Measurements from ENCODE around the gene HRC.
"Not testable (repeated sequence)": the region's sequence is repeated elsewhere in the genome, so short reads cannot be mapped to it uniquely, and the experiment has no call there.

HRC gene

DNA sequence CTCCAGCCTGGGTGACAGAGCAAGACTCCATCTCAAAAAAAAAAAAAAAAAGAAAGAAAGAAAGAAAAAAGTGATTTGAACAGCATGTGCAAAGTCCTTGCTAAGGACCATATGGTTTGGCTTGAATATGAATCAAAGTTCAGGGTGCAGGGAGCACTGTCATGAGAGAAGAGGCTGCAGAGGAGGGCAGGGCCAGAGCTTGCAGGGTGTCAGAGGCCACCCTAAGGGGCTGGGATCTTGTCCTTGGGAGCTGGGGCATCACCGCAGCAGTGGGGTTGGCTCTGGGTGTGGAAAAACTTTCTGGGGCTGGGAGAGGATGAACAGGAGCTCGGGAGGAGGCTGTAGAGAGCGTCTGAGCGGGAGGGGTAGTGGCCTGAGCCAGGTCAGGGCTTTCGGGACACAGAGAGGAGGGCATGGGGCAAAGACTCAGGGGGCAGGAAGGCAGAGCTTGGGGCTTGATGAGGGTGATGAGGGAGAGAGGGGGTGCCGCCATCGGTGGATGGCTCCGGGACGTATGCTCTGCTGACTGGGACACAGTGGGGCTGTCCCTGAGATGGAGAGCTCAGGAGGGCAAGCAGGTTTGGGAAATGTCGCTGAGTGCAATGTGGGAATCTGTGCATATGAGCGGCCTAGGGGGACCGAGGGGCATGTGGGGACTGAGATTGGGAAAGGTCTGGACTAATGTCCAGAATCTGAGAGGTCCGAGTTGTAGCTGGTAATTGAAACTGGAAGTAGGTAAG is 5.4 kb upstream of the HRC start:
- DNase-seq (ENCODE audit: low spot score), result no peak

DNA sequence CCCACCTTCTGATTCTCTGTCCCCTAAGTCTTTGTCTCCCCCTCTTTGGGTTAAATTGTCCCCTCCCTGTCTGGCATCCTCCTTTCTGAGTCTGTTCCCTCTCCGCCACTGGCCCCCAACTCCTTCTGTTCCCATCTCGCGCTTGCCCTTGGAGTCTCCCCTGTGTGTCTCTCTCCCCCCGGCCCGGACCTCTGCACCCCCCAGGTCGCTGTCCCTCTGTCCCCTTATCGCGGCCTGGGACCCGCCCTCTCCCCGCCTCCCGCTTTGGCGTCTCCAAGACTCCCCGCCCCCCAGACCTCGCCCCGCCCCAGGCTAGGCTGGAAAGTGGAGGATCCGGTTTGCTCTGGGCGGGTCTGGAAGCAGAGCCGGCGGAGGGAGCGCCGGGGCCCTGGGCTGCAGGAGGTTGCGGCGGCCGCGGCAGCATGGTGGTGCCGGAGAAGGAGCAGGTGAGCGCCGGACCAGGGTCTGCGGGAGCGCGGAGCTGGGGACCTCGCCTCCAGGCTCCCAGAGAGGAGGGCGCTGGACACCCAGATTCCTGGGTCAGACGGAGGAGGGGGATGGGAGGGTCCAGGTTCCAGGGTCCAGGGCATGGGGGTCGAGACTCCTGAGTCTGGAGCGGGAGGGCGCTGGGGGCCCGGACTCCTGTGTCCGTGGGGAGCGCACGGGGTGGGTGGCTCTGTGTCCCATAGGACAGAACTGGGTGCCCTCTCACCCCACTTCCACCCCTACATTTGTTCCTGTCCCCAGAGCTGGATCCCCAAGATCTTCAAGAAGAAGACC is 2.4 kb upstream of the HRC start, which contains the start of gene TRPM4:
Gene TRPM4 (plus strand): TSS at position 348 of the 780 bp plus-strand sequence. CDS start 75 bp downstream, at position 423.
- peak; percentile 94 for DNase-seq (ENCODE audit: low spot score)

DNA sequence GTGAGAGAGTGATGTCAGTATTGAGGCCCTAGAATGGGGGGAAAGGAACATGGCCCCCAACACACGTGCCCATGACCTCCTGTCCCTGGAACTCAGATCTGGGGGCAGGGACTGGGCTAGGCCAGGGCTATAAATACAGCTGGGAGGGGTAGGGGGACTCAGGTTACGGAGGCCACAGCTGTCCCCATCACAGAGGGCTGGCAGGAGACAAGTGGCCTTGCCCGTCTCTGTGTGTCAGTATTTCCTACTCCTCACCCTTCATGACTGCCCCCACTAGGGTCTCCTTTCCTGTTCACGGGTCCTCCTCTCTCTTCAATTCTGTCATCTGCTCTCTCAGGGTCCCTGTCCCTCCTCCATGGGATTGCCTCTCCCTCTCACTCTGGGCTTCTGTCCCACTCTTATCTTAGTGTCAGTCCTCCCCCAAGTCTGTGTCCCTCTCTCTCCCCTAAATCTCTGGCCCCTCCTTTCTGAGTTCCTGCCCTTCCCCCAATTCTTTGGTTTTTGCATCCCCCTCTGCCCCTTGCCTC is 687 bp upstream of the HRC start:
- DNase-seq (ENCODE audit: low spot score), result no peak

DNA sequence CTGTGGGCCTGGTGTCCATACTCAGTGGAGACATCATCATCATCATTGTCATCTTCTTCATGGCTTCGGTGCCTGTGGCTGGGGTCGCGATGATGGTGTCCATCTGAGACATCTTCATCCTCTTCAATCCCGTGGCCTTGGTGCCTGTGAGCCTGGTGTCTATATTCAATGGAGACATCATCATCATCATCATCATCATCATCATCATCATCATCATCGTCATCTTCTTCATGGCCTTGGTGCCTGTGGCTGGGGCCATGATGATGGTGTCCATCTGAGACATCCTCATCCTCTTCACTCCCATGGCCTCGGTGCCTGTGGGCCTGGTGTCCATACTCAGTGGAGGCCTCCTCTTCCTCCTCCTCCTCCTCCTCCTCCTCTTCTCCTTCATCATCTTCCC is 917 bp downstream of the HRC start:
- DNase-seq (ENCODE audit: low spot score), result no peak

DNA sequence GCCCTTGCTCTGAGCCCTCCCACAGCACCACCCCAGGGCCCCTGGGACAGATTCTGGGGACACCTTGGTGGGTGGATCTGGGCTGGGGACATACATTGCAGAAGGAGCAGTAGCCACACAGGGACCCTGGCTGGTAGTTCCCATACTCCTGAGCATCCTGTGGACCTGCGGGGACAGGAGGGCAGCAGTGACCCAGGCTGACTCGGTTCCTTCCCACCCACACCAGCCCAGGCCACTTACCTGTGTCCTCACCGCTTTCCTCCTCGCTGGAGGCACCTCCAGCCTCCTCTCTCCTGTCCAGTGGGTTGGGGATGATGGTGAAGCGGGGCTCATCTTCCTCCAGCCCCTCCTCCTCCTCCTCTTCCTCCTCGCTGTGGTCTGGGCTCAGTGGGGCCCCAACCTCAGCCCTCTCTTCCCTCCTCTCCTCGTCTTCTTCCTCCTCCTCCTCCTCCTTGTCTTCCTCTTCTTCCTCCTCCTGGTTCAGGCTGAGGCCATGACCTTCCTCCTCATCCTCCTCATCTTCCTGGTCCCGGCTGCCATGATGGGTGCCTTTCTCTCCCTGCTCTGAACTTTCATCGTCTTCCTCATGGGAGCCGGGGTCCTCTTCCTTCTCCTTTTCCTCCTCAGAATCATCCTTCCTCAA is 1.9 kb downstream of the HRC start:
- DNase-seq (ENCODE audit: low spot score), result no peak

DNA sequence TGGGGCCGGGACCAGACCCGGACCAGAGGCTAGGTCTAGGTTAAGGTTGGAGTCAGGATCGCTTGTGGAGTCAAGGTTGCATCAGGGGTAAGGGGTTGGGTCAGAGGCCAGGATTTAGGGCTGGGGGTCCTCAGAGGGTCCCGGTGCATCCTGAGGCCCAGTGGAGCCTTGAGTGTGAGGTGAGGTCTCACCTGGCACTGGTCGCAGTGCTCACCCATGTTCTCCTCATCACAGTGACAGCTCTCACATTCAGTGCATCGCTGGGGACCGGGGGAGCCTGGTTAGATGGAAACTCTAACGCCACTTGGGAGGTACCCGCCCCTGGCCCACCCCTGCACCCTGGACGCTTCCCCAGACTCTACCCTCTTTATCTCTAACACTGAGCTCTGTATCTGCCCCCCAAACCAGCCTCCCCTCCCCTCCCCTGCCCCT is 3.1 kb downstream of the HRC start:
- DNase-seq (ENCODE audit: low spot score), result no peak

DNA sequence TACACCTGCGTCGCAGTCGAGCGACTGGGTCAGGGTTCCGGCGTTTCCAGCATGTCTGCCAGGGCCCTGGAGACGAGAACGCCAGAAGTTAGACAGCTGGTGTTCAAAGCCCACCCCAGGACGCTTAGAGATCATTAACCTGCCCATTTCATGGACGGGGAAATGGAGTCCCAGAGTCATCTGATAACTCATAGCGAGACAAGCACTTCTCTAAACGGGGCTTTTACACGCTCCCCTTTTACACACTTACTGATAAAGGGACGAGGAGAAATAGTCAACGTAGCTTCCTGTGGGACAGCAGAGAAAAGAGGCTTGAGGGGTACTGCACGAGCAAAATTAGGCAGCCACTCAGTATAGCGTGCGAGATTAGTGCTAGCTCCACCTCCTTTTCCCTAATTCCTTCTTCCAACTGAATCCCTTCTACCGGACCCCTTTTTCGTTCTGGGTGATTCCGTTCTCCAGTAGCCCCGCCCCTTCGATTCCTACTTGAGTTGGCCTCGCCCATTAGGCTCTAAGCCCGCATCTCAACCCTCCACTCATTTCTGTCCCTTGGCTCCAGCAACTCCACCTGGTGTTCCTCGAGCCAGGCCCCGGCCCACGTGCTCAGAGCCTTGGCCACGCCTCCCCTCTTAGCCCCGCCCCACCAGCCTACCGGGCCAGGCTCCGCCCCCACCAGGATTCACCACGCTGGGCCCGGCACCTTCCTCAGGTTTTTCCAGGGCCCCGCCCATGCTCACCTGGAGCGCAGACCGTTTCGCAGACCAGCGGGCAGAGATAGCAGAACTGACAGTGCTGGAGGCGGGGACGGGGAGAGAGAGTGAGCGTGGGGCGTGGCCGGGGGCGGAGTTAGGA is 3.7 kb downstream of the HRC start:
- DNase-seq (ENCODE audit: low spot score), result peak; percentile 66

DNA sequence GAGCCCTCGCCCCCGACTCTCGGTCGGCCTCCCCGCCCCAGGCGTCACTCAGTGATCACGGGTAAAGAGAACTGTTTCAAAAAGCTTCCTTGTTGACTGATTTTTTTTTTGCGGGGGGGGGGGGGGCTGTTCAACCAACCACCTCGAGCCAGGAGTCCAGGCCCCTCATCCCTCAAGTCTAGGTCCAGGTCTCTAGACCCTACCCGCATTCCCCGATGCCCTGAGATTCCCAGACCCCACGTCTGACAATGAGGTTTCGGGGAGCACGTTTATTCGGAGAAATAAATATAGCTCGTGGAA is 4.3 kb downstream of the HRC start:
- DNase-seq (ENCODE audit: low spot score), result no peak

DNA sequence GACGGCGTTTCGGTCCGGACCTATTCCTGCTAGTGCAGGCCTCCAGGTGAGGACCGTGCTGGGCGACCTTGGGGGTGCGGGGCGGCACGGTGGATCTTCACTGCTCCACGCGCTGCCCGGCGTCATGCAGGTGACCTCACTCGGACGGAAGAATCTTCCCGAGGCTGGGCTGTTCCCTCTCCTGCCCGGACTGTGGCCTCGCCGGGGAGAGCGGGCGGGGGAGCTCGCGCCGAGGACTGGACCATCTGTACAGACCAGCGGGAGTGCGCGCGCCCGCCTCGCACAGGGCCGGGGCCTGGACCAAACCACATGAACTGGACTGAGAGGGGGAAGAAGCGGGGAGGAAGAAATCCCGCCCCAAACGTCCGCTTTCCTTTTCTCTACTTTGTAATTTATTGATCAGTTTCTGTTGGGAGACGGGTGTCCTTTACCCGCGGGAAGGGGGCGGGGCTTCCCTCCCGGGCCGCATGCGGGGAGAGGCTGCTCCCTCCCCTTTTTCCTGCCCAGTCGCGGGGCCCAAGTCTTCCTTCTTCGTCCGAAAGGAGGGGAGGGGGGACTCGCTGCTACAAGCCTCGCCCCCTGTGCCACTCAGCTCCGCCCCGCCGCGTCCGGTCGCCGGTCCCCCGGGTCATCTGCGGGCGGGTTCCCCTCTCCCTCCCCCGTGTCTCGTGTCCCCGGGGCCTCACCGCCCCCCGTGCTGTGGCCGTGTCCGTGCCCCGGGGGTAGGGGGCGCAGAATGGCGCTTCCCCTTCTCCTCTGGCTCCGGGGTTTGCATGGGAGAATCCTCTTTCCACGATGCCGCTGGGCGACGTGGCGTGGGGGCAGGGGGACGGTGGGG is 4.9 kb downstream of the HRC start:
- DNase-seq (ENCODE audit: low spot score), result peak; percentile 95

DNA sequence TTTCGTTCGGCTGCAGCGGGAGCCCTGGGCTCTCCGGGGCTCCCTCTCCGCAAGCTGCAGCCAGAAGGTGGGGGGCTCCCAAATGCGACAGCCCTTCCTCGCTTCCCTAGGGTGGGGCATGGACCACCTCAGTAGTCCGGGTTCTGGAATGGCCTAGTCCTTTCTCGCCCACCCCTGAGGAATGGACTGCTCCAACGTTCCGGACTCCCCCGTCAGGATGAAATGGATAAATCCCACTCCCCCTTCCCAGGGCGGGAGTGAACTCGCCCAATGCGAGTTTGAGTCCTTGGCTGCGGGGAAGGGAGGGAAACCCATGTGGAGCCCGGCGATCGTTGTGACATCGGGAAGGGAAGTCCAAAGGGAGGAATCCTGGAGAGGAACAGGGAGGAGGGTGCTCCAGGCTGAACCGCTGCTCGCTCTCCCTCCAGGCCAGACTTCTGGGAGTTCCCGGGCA is 5.5 kb downstream of the HRC start:
- no peak for DNase-seq (ENCODE audit: low spot score)

DNA sequence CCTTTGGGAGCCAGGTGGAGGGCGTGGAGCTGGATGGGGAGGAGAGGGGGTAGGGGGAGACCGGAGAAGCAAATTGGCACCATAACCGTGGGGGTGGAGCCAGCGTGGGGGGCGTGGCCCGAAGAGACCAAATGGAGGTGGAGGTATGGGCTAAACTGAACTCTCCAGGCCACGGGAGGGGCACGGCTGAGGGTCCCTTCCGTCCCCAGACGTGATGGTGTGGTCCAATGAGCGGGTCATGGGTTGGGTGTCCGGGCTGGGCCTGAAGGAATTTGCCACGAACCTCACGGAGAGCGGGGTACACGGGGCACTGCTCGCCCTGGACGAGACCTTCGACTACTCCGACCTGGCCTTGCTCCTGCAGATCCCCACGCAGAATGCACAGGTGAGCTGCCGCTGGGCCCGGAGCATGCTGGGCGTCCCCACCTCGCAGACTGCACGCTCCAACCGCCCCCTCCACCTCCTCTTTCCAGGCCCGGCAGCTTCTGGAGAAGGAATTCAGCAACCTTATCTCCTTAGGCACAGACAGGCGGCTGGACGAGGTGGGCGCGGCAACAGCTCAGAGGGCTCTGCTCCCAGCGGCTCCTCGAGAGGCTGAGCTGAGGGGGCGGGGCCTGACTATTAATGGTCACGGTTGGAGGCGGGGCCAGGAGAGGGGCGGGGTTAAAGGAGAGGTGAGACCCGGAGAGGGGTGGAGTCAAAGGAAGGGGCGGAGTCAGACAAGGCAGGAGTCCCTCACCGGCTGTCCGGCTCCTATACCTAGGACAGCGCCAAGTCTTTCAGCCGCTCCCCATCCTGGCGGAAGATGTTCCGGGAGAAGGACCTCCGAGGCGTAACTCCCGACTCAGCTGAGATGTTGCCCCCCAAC is 6.2 kb downstream of the HRC start:
- peak; percentile 98 for DNase-seq (ENCODE audit: low spot score)

DNA sequence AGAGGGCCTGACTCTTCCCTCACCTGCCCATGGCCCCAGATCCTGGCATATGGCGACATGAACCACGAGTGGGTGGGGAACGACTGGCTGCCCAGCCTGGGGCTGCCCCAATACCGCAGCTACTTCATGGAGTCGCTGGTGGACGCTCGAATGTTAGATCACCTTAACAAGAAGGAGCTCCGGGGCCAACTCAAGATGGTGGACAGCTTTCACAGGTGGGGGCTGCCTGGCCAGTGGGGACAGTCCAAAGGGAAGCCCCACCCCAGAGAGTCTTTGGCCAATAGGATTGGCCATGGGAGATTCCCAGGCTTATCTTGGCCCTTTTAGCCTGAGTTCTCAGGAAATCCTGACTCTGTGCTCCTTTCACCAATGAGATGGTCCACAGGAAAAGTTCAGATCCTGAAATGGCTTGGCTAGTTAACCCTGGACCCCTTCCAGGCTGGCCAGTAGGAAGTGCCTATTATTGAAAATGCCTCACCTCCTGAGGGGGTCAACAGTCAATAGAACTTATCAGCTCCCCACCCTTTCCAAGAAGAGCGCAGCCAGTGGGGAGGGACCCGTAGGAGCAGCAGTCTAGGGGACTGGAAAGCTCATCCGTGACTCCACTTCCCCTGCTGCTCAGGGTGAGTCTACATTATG is 7.0 kb downstream of the HRC start:
- no peak for DNase-seq (ENCODE audit: low spot score)

DNA sequence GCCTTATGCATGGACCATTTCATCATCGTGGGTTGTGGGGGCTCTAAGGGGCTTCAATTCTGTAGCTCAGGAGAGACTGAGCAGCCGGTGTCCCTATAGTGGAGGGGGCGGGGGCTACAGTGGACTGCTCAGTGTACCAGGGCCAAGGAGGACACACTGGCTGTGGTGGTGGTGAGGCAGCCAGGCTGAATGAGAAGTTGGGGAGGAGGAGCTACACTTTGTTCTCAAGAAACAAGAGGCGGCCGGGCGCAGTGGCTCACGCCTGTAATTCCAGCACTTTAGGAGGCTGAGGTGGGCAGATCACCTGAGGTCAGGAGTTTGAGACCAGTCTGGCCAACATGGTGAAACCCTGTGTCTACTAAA is 8.8 kb downstream of the HRC start:
- DNase-seq (ENCODE audit: low spot score), result not testable (repeated sequence)

DNA sequence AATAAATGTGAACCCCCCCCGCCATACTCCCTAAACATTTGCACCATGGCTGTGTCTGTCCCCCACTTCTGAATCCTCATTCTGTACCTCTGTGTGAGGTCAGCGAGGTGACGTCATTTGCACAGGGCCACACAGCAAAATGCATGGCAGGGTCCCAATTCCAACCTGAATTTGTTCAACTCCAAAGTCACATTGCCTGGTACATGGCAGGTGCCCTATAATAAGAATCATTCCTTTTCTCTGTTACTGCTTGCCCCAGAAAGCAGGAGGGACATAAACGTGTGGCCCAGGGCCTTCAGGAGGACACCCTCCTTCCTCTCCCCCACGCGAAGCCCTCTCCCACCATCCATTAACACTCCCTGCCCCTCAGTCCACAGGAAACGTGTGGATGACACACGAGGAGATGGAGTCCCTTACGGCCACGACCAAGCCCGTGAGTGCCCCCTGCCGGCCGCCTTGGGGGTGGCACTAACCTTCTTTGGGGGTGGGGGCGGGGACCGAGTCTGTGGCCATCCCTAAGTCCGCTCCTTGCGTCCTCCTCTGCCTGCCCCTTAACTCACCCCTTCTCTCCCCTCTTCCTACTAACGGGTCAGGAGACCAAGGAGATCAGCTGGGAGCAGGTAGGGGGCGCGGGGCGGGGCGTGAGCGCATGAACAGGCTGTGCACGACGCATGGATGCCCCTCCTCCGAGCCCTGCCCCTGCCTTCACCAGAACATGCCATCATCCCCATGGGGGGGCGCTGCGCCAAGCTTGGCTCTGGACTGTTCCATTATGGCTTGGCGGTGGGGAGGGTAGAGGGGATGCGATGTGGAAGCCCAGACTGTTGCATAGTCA is 9.4 kb downstream of the HRC start:
- peak; percentile 90 for DNase-seq (ENCODE audit: low spot score)

DNA sequence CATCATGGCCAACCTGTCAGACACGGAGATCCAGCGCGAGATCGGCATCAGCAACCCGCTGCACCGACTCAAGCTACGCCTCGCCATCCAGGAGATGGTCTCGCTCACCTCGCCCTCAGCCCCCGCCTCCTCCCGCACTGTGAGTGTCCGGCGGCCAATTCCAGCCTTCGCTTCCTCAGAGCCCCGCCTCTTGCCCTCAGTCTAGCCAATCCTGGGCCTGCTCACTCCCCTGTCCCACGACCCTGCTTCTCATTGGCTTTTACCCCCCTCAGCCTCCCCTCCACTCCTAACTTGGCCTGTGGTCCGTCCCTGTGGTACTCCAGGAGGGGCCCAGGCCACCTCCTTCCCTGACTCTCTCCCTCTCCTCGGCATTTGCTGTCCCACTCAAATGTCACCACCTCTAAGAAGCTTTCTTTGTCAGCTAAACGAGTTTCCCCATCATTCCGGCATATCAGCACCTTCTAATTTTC is 12.3 kb downstream of the HRC start:
- DNase-seq (ENCODE audit: low spot score), result no peak

DNA sequence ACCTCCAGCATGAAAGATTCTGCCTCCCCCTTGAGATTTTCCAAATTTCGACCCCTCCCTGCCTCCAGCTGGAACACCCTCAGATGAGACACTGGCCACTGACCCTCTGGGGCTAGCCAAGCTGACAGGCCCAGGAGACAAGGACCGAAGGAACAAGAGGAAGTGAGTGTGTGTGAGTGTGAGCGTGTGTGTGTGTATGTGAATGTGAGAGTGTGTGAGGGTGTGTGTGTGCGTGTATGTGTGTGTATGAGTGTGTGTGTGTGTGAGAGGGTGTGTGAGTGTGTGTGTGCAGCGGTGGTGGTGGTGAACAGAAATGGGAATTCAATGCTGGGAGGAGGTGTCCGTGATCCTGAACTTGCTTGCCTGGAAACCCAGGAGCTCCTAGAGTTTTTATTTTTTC is 13.8 kb downstream of the HRC start:
- no peak for DNase-seq (ENCODE audit: low spot score)

DNA sequence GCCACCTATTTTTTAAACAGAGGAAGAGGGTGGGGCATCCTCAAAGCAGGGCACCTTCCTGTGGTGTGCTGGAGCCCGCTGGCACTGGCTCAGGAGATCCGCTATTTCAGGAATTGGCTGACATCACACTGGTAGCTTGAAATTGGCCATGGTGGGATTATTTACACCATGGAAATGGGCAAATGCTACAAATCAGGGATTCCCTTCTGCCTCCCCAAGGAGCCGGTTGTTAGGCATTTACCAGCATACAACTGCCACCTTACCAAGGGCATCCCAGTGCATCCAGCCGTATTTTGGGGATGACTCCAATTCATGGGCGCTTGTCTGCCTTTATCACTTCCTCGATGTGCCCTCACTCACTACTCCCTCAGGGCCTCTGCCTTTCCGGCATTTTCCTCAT is 14.2 kb downstream of the HRC start:
- no peak for DNase-seq (ENCODE audit: low spot score)

DNA sequence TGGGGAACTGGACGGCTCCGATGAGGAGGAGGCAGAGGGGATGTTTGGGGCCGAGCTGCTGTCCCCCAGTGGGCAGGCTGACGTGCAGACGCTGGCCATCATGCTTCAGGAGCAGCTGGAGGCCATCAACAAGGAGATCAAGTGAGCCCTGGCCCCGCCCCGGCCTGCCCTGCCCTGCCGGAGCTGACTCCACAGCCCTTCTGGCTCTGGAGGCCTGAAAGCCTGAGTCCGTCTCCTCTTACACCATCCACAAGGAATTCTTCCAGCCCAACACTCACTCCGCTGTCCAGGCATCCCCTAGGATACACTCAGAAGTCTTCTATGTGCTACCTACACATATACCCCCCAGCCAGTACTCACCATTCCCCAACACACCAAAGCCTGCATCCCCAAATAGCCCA is 18.4 kb downstream of the HRC start:
- no peak for DNase-seq (ENCODE audit: low spot score)

DNA sequence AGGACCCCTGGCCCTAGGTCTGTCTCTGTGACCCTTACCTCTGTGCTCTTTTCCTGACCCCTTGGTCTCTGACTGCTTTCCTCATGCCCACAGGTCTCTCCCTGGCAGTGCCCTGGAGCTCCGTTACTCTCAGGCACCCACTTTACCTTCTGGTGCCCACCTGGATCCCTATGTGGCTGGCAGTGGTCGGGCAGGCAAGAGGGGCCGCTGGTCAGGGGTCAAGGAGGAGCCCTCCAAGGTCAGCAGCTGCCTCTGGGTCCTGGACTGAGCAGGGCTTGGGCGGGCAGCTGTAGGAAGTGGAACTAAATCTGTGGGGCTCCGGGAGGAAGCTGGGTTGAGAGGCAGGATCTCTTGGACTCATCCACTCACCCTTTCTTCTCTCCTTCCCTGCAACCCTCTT is 19.5 kb downstream of the HRC start:
- DNase-seq (ENCODE audit: low spot score), result no peak

Measured in HuH-7.5 (cell line).